ENCODE data around the gene MYL7.

Gene MYL7

GRCh38 chr7:44112231-44112996, 28.7 kb downstream of the MYL7 start:
- DNase-seq (ENCODE audit: low read depth, low spot score) = no peak

- DNase-seq (ENCODE audit: low read depth, low spot score) = no peak
These were observed 29.4 kb downstream of the MYL7 start for GRCh38 chr7:44111761-44112160.

GRCh38 chr7:44110719-44111635, 30.2 kb downstream of the MYL7 start:
- DNase-seq (ENCODE audit: low read depth, low spot score) = no peak

GRCh38 chr7:44109991-44110390, 31.1 kb downstream of the MYL7 start:
- DNase-seq (ENCODE audit: low read depth, low spot score) = no peak

GRCh38 chr7:44108768-44109750, 32.1 kb downstream of the MYL7 start:
- no peak for DNase-seq (ENCODE audit: low read depth, low spot score)

GRCh38 chr7:44107961-44108767, 33.0 kb downstream of the MYL7 start:
- DNase-seq (ENCODE audit: low read depth, low spot score) = no peak

GRCh38 chr7:44107116-44107960, 33.8 kb downstream of the MYL7 start:
- DNase-seq (ENCODE audit: low read depth, low spot score) = no peak

- DNase-seq (ENCODE audit: low read depth, low spot score) = no peak
These were observed 34.6 kb downstream of the MYL7 start for GRCh38 chr7:44106311-44107065.

GRCh38 chr7:44105832-44106231, 35.3 kb downstream of the MYL7 start:
- DNase-seq (ENCODE audit: low read depth, low spot score) = no peak

GRCh38 chr7:44104860-44105771, 36.0 kb downstream of the MYL7 start:
- no peak for DNase-seq (ENCODE audit: low read depth, low spot score)

GRCh38 chr7:44103923-44104859, 36.9 kb downstream of the MYL7 start, which contains the start of gene AEBP1:
Gene AEBP1, plus strand, starts transcription at chr7:44104345. Its CDS starts 321 bp downstream, at chr7:44104666.
- no peak for DNase-seq (ENCODE audit: low read depth, low spot score)

GRCh38 chr7:44103566-44103922, 37.6 kb downstream of the MYL7 start:
- no peak for DNase-seq (ENCODE audit: low read depth, low spot score)

- no peak for DNase-seq (ENCODE audit: low read depth, low spot score)
These were observed 38.1 kb downstream of the MYL7 start for GRCh38 chr7:44102846-44103565.

GRCh38 chr7:44101966-44102845, 38.9 kb downstream of the MYL7 start:
- peak; percentile 75 for DNase-seq (ENCODE audit: low read depth, low spot score)

- DNase-seq (ENCODE audit: low read depth, low spot score) = no peak
These were observed 39.7 kb downstream of the MYL7 start for GRCh38 chr7:44101303-44101965.

Measured in brain pericyte (primary cell).